Naive thymus-derived CD4-positive, alpha-beta T cell (primary cell): ENCODE results near the gene INVS. TPM values are rescaled to one million over a fixed set of nuclear protein-coding genes. Genes with fewer than 3 reads are reported as not detected.

ENCODE experiments used
- ATAC-seq: fragments of 150-1000 bp; cut with Tn5 transposase; 2 replicates; pipeline ENCODE4 v1.10.0; 2021; ENCODE audit warnings: mild to moderate bottlenecking, moderate library complexity
- CTCF ChIA-PET: fragments of 350-600 bp; sonication (Branson Sonifier 250); formaldehyde crosslinking; loops from one replicate; lab custom pipeline; 2021; ENCODE audit warnings: antibody characterized with exemption; lab: Charles Lee
- POLR2A ChIA-PET: fragments of 350-600 bp; sonication (Branson Sonifier 250); formaldehyde crosslinking; loops from one replicate; lab custom pipeline; 2021; ENCODE audit warnings: antibody characterized with exemption, inconsistent platforms; lab: Charles Lee
- DNase-seq, 9 donors: peaks; one replicate each; pipeline versions ENCODE4 v3.0.0 to v3.0.0-alpha.2; 2020 to 2022; ENCODE audit warnings: mixed read lengths in 1 of 9
- H3K27ac ChIP-seq: one replicate; pipeline ENCODE4 v1.7.0; 2013; ENCODE audit warnings: mild to moderate bottlenecking, low read depth, low read length, moderate library complexity
- H3K27me3 ChIP-seq, 2 donors: one replicate each; pipeline ENCODE4 v1.7.0; 2013; ENCODE audit warnings: low read length in 2 of 2, mild to moderate bottlenecking in 2 of 2, moderate library complexity in 2 of 2; ENCODE audit not compliant: control insufficient read depth in 2 of 2, insufficient read depth in 2 of 2
- H3K36me3 ChIP-seq, 3 experiments: 1 replicate in 2 of 3; 2 replicates in 1 of 3; pipeline ENCODE4 v1.7.0; 2013; ENCODE audit warnings: low read length in 3 of 3, mild to moderate bottlenecking in 3 of 3, moderate library complexity in 1 of 3; ENCODE audit not compliant: insufficient read depth in 3 of 3, control insufficient read depth in 2 of 3
- H3K4me1 ChIP-seq, 2 donors: one replicate each; pipeline ENCODE4 v1.7.0; 2013; ENCODE audit warnings: low read length in 2 of 2, mild to moderate bottlenecking in 2 of 2, moderate library complexity in 1 of 2; ENCODE audit not compliant: control insufficient read depth in 2 of 2, insufficient read depth in 2 of 2
- H3K4me3 ChIP-seq: 2 replicates; pipeline ENCODE4 v1.7.0; 2013; ENCODE audit warnings: mild to moderate bottlenecking, low read length
- H3K9me3 ChIP-seq, 3 experiments: 1 replicate in 2 of 3; 2 replicates in 1 of 3; pipeline ENCODE4 v1.7.0; 2013; ENCODE audit warnings: low read length in 3 of 3; ENCODE audit not compliant: control insufficient read depth in 2 of 3
- H3K27ac Mint-ChIP-seq, 9 donors: one replicate each; pipeline ENCODE4 v1.8.0; 2020 to 2022; ENCODE audit warnings: mixed read lengths in 9 of 9, mild to moderate bottlenecking in 8 of 9, moderate library complexity in 5 of 9, inconsistent platforms in 2 of 9
- H3K27me3 Mint-ChIP-seq, 5 donors: one replicate each; pipeline ENCODE4 v1.8.0; 2021 to 2022; ENCODE audit warnings: mixed read lengths in 5 of 5, mild to moderate bottlenecking in 1 of 5
- H3K36me3 Mint-ChIP-seq, 5 donors: one replicate each; pipeline ENCODE4 v1.8.0; 2020 to 2022; ENCODE audit warnings: mixed read lengths in 5 of 5, mild to moderate bottlenecking in 3 of 5, inconsistent platforms in 1 of 5
- H3K4me1 Mint-ChIP-seq, 7 donors: one replicate each; pipeline ENCODE4 v1.8.0; 2020 to 2022; ENCODE audit warnings: mixed read lengths in 7 of 7, mild to moderate bottlenecking in 3 of 7, inconsistent platforms in 1 of 7
- H3K4me3 Mint-ChIP-seq, 10 donors: one replicate each; pipeline ENCODE4 v1.8.0; 2020 to 2022; ENCODE audit warnings: mild to moderate bottlenecking in 10 of 10, mixed read lengths in 10 of 10, moderate library complexity in 6 of 10, inconsistent platforms in 2 of 10
- H3K9me3 Mint-ChIP-seq, 11 donors: one replicate each; pipeline ENCODE4 v1.8.0; 2020 to 2022; ENCODE audit warnings: mixed read lengths in 11 of 11, mild to moderate bottlenecking in 4 of 11, inconsistent platforms in 1 of 11, moderate library complexity in 1 of 11
- intact Hi-C, 2 donors: fragments of 100-400 bp; cut with micrococcal nuclease; formaldehyde crosslinking; loops; one replicate each; pipeline ENCODE4 v1.15.1; 2023
- polyA plus RNA-seq, 2 donors: library from polyadenylated mRNA; unstranded; fragments of 300-500 nt; fragmentation: Illumina TruSeq; gene quantifications; one replicate each; pipeline ENCODE4 v1.2.3, GENCODE V29; 2021
- total RNA-seq, 6 experiments: library from RNA in 5 of 6; stranded (reverse) in 5 of 6; gene quantifications; 1 replicate in 5 of 6; 2 replicates in 1 of 6; pipeline ENCODE4 v1.2.3 and lab custom pipeline; 2021 to 2026

Gene INVS
- total and polyA plus RNA-seq, 7 experiments from 2014 or later = 6.2 to 20.8 (median 19.9) TPM

GRCh38 chr9:100186356-100186755 lies 87.3 kb downstream of the INVS start:
- H3K4me1 Mint-ChIP-seq = peaks cover 0 to 4% (median 0%) of the 10 kb centered on the region in 7 donors
- CTCF ChIA-PET = no interaction called here
- no peak overlapping the region for H3K4me3 ChIP-seq
- ATAC-seq = no peak
- peaks cover 8 to 83% (median 41%) of the 10 kb centered on the region in 11 donors for H3K9me3 Mint-ChIP-seq
- H3K27ac ChIP-seq = no peak overlapping the region
- no peaks in the 10 kb centered on the region for H3K36me3 ChIP-seq
- H3K27ac Mint-ChIP-seq = no peak overlapping the region
- intact Hi-C loops = no loop called here
- H3K36me3 Mint-ChIP-seq = peaks cover 16 to 47% (median 35%) of the 10 kb centered on the region in 5 donors
- H3K27me3 ChIP-seq = no peaks in the 10 kb centered on the region
- H3K4me1 ChIP-seq = no peaks in the 10 kb centered on the region
- POLR2A ChIA-PET = no interaction called here
- peaks cover 0 to 26% (median 14%) of the 10 kb centered on the region in 3 experiments for H3K9me3 ChIP-seq
- DNase-seq = no peak
- H3K4me3 Mint-ChIP-seq = no peak overlapping the region
- H3K27me3 Mint-ChIP-seq = no peaks in the 10 kb centered on the region

DNA sequence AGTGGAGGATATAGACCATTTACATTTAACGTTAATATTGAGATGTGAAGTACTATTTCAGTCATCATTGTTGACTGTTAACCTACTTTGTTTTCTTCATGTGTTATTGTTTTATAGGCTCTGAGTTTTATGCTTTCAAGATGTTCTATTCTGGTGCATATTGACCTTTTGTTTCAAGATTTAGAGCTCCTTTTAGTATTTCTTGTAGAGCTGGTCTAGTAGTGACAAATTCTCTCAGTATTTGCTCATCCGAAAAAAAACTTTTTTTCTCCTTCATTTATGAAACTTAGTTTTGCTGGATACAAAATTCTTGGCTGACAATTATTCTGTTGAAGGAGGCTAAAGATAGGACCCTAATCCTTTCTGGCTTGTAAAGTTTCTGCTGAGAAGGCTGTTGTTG lies 91.3 kb downstream of the INVS start:
- peaks cover 10 to 68% (median 47%) of the 10 kb centered on the region in 11 donors for H3K9me3 Mint-ChIP-seq
- Histone ChIP-seq H3K4me1 (no peaks in the 10 kb centered on the region), H3K27me3 (no peaks in the 10 kb centered on the region), H3K4me3 (no peak overlapping the region), H3K36me3 (no peaks in the 10 kb centered on the region), H3K27ac (no peak overlapping the region), H3K9me3 (peaks cover 0 to 33% (median 14%) of the 10 kb centered on the region in 3 experiments)
- intact Hi-C loops = no loop called here
- no peak overlapping the region for H3K4me3 Mint-ChIP-seq
- no peak for DNase-seq
- no peak for ATAC-seq
- ChIA-PET POLR2A (no interaction called here), CTCF (no interaction called here)
- peaks cover 28 to 70% (median 56%) of the 10 kb centered on the region in 5 donors for H3K36me3 Mint-ChIP-seq
- H3K27me3 Mint-ChIP-seq = no peaks in the 10 kb centered on the region
- H3K27ac Mint-ChIP-seq = no peak overlapping the region
- H3K4me1 Mint-ChIP-seq = peaks cover 0 to 4% (median 0%) of the 10 kb centered on the region in 7 donors

GRCh38 chr9:100191264-100191663 lies 92.2 kb downstream of the INVS start:
- Histone ChIP-seq H3K4me1 (no peaks in the 10 kb centered on the region), H3K9me3 (peaks cover 0 to 33% (median 14%) of the 10 kb centered on the region in 3 experiments), H3K36me3 (no peaks in the 10 kb centered on the region), H3K27ac (no peak overlapping the region), H3K27me3 (no peaks in the 10 kb centered on the region), H3K4me3 (no peak overlapping the region)
- ChIA-PET POLR2A (no interaction called here), CTCF (no interaction called here)
- Mint-ChIP-seq H3K27me3 (no peaks in the 10 kb centered on the region), H3K27ac (no peak overlapping the region), H3K4me1 (peaks cover 0 to 4% (median 0%) of the 10 kb centered on the region in 7 donors), H3K4me3 (no peak overlapping the region), H3K9me3 (peaks cover 10 to 62% (median 47%) of the 10 kb centered on the region in 11 donors), H3K36me3 (peaks cover 28 to 72% (median 59%) of the 10 kb centered on the region in 5 donors)
- DNase-seq = no peak
- no peak for ATAC-seq
- intact Hi-C loops = no loop called here

- no peaks in the 10 kb centered on the region for H3K4me1 ChIP-seq
- H3K9me3 ChIP-seq = peaks cover 0 to 28% (median 14%) of the 10 kb centered on the region in 3 experiments
- CTCF ChIA-PET = no interaction called here
- POLR2A ChIA-PET = no interaction called here
- ATAC-seq = no peak
- no peaks in the 10 kb centered on the region for H3K4me1 Mint-ChIP-seq
- no peak overlapping the region for H3K27ac ChIP-seq
- no peak overlapping the region for H3K4me3 Mint-ChIP-seq
- no peak overlapping the region for H3K4me3 ChIP-seq
- H3K36me3 Mint-ChIP-seq = peaks cover 27 to 68% (median 56%) of the 10 kb centered on the region in 5 donors
- no peaks in the 10 kb centered on the region for H3K27me3 Mint-ChIP-seq
- H3K36me3 ChIP-seq = no peaks in the 10 kb centered on the region
- H3K27me3 ChIP-seq = no peaks in the 10 kb centered on the region
- intact Hi-C loops = no loop called here
- DNase-seq = no peak
- H3K27ac Mint-ChIP-seq = no peak overlapping the region
- peaks cover 8 to 45% (median 34%) of the 10 kb centered on the region in 11 donors for H3K9me3 Mint-ChIP-seq
Observed at GRCh38 chr9:100193078-100193477, 94.0 kb downstream of the INVS start.

DNA sequence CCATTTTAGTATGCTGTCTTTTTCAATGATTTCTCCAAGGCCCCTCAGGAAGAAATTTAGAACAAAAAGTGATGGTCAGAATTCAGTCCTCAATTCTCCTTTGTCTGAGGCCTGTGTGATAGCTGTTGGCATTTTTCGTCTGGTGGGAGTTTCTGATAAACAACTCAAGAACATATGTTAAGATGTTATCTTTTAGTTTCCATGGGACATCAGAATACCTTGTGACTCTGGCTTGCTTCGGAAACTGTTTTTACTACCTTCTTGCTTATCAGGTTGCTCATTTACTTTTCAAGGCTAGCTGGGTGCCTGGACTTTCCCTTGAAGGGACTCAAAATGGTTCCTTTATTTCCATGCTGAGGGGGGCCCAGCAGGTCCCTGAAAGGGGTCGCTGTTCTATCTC lies 97.2 kb downstream of the INVS start:
- no peak overlapping the region for H3K27ac ChIP-seq
- H3K4me1 ChIP-seq = no peaks in the 10 kb centered on the region
- Mint-ChIP-seq H3K4me3 (no peak overlapping the region), H3K4me1 (peaks cover 0 to 6% (median 0%) of the 10 kb centered on the region in 7 donors), H3K27me3 (no peaks in the 10 kb centered on the region), H3K27ac (no peak overlapping the region), H3K9me3 (peaks cover 4 to 20% (median 13%) of the 10 kb centered on the region in 11 donors), H3K36me3 (peaks cover 16 to 71% (median 59%) of the 10 kb centered on the region in 5 donors)
- peaks cover 0 to 6% (median 0%) of the 10 kb centered on the region in 3 experiments for H3K9me3 ChIP-seq
- H3K27me3 ChIP-seq = no peaks in the 10 kb centered on the region
- CTCF ChIA-PET = no interaction called here
- no peaks in the 10 kb centered on the region for H3K36me3 ChIP-seq
- DNase-seq (no peak), ATAC-seq (no peak)
- intact Hi-C loops = no loop called here
- no peak overlapping the region for H3K4me3 ChIP-seq
- POLR2A ChIA-PET = no interaction called here

DNA sequence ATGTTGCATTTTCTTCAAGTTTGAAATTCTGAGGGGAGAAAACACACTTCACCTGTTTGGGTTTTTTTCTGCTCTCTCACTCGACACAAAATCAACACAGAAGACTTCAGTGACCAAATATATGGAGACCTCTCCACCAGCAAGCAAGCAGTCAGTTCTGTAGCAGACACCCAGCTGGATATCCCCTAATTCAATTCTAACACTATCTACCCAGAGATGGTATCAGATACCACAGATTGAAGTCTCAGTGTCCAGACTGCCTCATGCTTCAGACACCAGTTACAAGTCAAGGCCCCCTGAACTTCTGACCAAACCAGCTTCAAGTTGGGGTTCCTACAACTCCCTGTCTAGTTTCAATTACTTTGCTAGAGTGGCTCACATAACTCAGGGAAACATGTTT lies 97.8 kb downstream of the INVS start:
- Mint-ChIP-seq H3K4me3 (no peak overlapping the region), H3K36me3 (peaks cover 10 to 65% (median 53%) of the 10 kb centered on the region in 5 donors), H3K4me1 (peaks cover 0 to 6% (median 0%) of the 10 kb centered on the region in 7 donors), H3K27me3 (no peaks in the 10 kb centered on the region), H3K27ac (no peak overlapping the region), H3K9me3 (peaks cover 0 to 13% (median 7%) of the 10 kb centered on the region in 11 donors)
- no peak overlapping the region for H3K27ac ChIP-seq
- H3K9me3 ChIP-seq = peaks cover 0 to 2% (median 0%) of the 10 kb centered on the region in 3 experiments
- no peaks in the 10 kb centered on the region for H3K36me3 ChIP-seq
- no peaks in the 10 kb centered on the region for H3K4me1 ChIP-seq
- CTCF ChIA-PET = no interaction called here
- POLR2A ChIA-PET = no interaction called here
- intact Hi-C loops = no loop called here
- no peaks in the 10 kb centered on the region for H3K27me3 ChIP-seq
- ATAC-seq (no peak), DNase-seq (no peak)
- no peak overlapping the region for H3K4me3 ChIP-seq

GRCh38 chr9:100197553-100197952 lies 98.5 kb downstream of the INVS start:
- Histone ChIP-seq H3K4me3 (no peak overlapping the region), H3K27ac (no peak overlapping the region), H3K4me1 (no peaks in the 10 kb centered on the region), H3K9me3 (no peaks in the 10 kb centered on the region), H3K27me3 (no peaks in the 10 kb centered on the region), H3K36me3 (no peaks in the 10 kb centered on the region)
- H3K9me3 Mint-ChIP-seq = peaks cover 0 to 12% (median 0%) of the 10 kb centered on the region in 11 donors
- ChIA-PET POLR2A (no interaction called here), CTCF (no interaction called here)
- H3K4me3 Mint-ChIP-seq = no peak overlapping the region
- intact Hi-C loops = no loop called here
- ATAC-seq (no peak), DNase-seq (no peak)
- H3K36me3 Mint-ChIP-seq = peaks cover 6 to 59% (median 48%) of the 10 kb centered on the region in 5 donors
- H3K27ac Mint-ChIP-seq = no peak overlapping the region
- H3K27me3 Mint-ChIP-seq = no peaks in the 10 kb centered on the region
- peaks cover 0 to 6% (median 0%) of the 10 kb centered on the region in 7 donors for H3K4me1 Mint-ChIP-seq
